ENCODE data around the gene ZNF511.

GRCh38 chr10:133351408-133352318 is 42.9 kb downstream of the ZNF511 start:
- TF ChIP-seq CTCF (IDR thresholded peaks at IDR 0.05) = no peak
- no peak for TF ChIP-seq POLR2A (IDR thresholded peaks at IDR 0.05)
